ENCODE results near the gene KDM4D. TPM values are rescaled to one million over a fixed set of nuclear protein-coding genes. Genes with fewer than 3 reads are reported as not detected.
"Not testable (repeated sequence)": the region's sequence is repeated elsewhere in the genome, so short reads cannot be mapped to it uniquely, and the experiment has no call there.

Gene KDM4D
- total RNA-seq, result 1 to 10 TPM; 1.3 to 1.4 TPM

DNA sequence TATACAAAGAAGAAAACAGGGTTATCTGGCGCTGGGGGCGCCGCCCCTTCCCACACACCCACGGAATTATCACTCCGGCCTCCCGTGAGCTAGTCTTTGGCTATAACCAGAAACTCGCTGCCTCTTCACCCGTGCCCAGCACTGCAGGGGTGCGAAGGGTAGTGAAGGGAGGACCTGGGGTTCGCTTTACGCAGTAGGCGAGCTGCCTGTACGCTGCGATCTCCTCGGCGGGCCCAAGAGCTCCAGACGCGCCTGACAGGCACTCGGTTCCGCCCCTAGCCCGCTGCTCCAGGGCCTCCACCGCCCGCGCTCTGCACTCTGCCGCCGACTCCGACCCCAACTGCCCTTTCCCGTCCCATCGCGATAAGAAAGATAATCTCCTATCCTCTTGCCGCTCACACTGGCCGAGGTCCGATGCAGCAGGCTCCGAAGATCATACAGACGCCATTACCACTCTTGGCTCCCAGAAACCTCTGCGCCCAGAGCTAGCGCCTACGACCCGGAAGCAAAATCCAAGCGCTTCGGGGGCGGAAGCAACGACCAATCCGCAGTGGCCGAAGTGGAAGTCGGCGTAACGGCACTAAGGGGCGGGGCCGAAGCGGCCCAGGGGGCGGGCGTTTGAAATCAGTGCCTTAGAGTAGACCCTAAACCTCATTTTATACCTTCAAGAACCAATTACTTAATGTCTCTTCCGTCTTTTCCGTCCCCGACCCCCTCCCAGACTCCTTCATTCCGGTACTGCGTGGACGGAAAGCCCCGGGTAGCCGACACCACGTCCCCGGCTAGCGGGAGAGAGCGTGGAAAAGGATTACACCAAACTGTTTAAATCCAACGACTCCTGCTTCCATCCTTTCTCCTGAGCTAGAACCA, at the start of gene KDM4D, which contains the start of gene CWC15:
KDM4D (plus strand) TSS at position 611 of the 870 bp plus-strand sequence. CDS start 23,664 bp downstream, outside the sequence.
CWC15 (minus strand) TSS at position 458 of the 870 bp plus-strand sequence. CDS start 1,371 bp downstream, outside the sequence.
- Mint-ChIP-seq H3K27me3 (no peaks in the 10 kb centered on the region), H3K36me3 (peaks cover 41% of the 10 kb centered on the region), H3K9me3 (ENCODE audit: low read depth) (no peaks in the 10 kb centered on the region), H3K4me1 (peaks cover 49% of the 10 kb centered on the region), H3K4me3 (peak within 1 kb of the TSS; percentile 99), H3K27ac (peak within 1 kb of the TSS; percentile 99)
- CTCF ChIA-PET, result interaction anchor here (0.8 to 1.8 kb wide), 6 partner anchors 94 to 350 kb away, joined by 3 to 8 read pairs (median 4); no protein-coding TSS in a partner anchor
- peak; percentile 97 for DNase-seq
- ATAC-seq, result peak; percentile 100

DNA sequence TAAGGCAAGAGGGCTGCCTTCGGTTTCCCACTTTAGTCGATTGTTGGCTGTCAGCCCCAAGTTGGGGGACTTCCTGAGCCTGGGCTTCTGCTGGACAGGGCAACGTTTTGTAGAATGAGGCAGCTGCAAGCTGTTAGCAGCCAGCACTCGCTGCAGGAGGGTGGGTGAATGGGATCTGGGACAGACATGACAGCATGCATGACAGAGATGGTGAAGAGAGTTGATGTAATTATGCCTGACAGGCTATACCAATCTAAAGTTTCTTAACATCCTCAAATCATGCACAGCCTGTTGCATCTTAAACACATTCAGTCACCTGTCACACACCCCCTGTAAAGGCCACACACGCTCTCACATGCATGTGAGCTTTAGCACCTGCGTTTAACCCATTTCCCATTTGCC, 49.3 kb upstream of the KDM4D start:
- Mint-ChIP-seq H3K27ac (peak overlapping the region; percentile 88), H3K27me3 (no peaks in the 10 kb centered on the region), H3K36me3 (peaks cover 16% of the 10 kb centered on the region), H3K9me3 (ENCODE audit: low read depth) (peaks cover 11% of the 10 kb centered on the region), H3K4me3 (no peak overlapping the region), H3K4me1 (peaks cover 24% of the 10 kb centered on the region)
- CTCF ChIA-PET, result interaction anchor here (0.8 to 1.4 kb wide), 4 partner anchors 20 to 145 kb away, joined by 3 to 4 read pairs (median 3); no protein-coding TSS in a partner anchor
- ATAC-seq, result peak; percentile 35
- DNase-seq, result no peak

- Mint-ChIP-seq H3K36me3 (peaks cover 16% of the 10 kb centered on the region), H3K4me1 (peaks cover 24% of the 10 kb centered on the region), H3K9me3 (ENCODE audit: low read depth) (peaks cover 11% of the 10 kb centered on the region), H3K4me3 (no peak overlapping the region), H3K27ac (peak overlapping the region; percentile 88), H3K27me3 (no peaks in the 10 kb centered on the region)
- CTCF ChIA-PET, result interaction anchor here (0.8 to 1.2 kb wide), 3 partner anchors 20 to 62 kb away, joined by 3 to 4 read pairs (median 3); no protein-coding TSS in a partner anchor
- peak; percentile 75 for ATAC-seq
- peak; percentile 48 for DNase-seq
Observed at GRCh38 chr11:94924612-94925011, 48.9 kb upstream of the KDM4D start.

GRCh38 chr11:94925422-94926270, 47.9 kb upstream of the KDM4D start:
- no peak for DNase-seq
- no peaks in the 10 kb centered on the region for H3K27me3 Mint-ChIP-seq

DNA sequence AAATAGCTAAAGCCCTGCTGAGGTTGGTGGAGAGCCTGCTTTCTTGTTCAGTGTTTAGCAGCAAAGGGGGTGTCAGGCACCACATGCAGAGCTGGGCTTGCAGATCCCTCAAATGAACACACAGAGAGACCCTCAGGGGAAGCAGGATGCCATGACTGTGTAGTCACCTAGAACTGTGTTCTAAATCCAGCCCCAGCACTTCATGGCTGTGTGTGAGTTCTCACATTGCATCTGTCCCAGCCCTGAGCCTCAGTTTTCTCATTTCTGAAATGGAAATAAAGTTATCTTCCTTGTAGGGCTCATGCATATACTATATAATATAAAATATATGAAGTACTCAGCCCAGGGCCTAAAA, 47.3 kb upstream of the KDM4D start:
- H3K27ac Mint-ChIP-seq, result no peak overlapping the region
- peaks cover 16% of the 10 kb centered on the region for H3K36me3 Mint-ChIP-seq
- CTCF ChIA-PET, result no interaction called here
- peaks cover 24% of the 10 kb centered on the region for H3K4me1 Mint-ChIP-seq
- H3K27me3 Mint-ChIP-seq, result no peaks in the 10 kb centered on the region
- DNase-seq (no peak), ATAC-seq (no peak)
- H3K4me3 Mint-ChIP-seq, result no peak overlapping the region
- H3K9me3 Mint-ChIP-seq (ENCODE audit: low read depth), result peaks cover 11% of the 10 kb centered on the region

More at GRCh38 chr11:94925422-94926270, 47.9 kb upstream of the KDM4D start:
- Mint-ChIP-seq H3K4me3 (no peak overlapping the region), H3K27ac (peak overlapping the region; percentile 88), H3K36me3 (peaks cover 16% of the 10 kb centered on the region), H3K4me1 (peaks cover 24% of the 10 kb centered on the region), H3K9me3 (ENCODE audit: low read depth) (peaks cover 11% of the 10 kb centered on the region)
- CTCF ChIA-PET, result no interaction called here
- no peak for ATAC-seq

- DNase-seq (no peak), ATAC-seq (no peak)
- Mint-ChIP-seq H3K9me3 (ENCODE audit: low read depth) (peaks cover 11% of the 10 kb centered on the region), H3K27ac (no peak overlapping the region), H3K4me1 (peaks cover 24% of the 10 kb centered on the region), H3K27me3 (no peaks in the 10 kb centered on the region), H3K36me3 (peaks cover 16% of the 10 kb centered on the region), H3K4me3 (no peak overlapping the region)
- CTCF ChIA-PET, result no interaction called here
Observed at GRCh38 chr11:94926698-94927237, 46.7 kb upstream of the KDM4D start.

DNA sequence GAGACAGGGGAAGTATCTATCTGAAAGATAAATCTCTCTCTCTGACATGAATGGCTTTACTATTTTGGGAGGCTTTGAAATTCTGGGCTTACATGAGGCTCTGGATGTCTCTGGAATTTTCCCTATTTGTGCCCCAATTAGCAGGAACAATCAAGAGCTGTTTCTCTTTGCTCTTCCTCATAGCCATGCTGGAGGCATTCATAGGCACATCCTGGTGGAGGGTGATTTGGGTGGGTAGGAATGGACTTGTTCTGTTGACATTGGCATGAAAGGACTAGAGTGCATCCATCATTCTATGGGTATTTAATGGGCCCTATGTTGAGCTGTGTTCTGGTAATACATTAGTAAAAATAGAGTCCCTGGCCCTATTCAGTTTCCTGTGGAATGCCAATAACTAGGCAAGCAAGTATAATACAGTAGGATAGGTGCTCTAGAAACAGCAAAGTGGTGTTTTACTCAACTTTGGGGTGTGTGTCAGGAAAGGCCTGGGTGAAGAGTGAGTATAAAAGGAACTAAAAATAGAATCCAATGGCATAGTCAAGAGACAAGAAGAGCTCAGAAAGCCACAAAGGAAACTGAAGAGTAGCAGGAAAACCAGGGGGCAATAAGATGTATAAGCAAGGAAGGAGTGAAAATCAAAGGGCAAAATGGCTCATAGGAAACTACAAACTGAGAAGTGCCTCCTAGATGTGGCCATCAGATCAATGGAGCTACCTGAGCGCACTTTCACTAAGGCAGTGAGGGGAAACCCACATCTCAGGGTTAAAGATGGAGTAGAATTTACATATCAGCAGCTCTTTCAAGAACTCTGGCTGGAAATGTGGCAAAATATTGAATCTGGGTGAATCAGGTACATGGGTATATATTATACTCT, 45.2 kb upstream of the KDM4D start:
- Mint-ChIP-seq H3K9me3 (ENCODE audit: low read depth) (peaks cover 11% of the 10 kb centered on the region), H3K4me3 (no peak overlapping the region), H3K4me1 (peaks cover 24% of the 10 kb centered on the region), H3K27me3 (no peaks in the 10 kb centered on the region), H3K27ac (no peak overlapping the region), H3K36me3 (peaks cover 16% of the 10 kb centered on the region)
- CTCF ChIA-PET, result interaction anchor here (1.0 kb wide), 1 partner anchor 40 kb away, joined by 3 read pairs; no protein-coding TSS in a partner anchor
- ATAC-seq (no peak), DNase-seq (no peak)

GRCh38 chr11:94932072-94932471, 41.4 kb upstream of the KDM4D start:
- CTCF ChIA-PET; H3K4me3 Mint-ChIP-seq; H3K27me3 Mint-ChIP-seq; H3K9me3 Mint-ChIP-seq (ENCODE audit: low read depth); ATAC-seq; H3K27ac Mint-ChIP-seq; DNase-seq; H3K36me3 Mint-ChIP-seq: not testable (repeated sequence)
- H3K4me1 Mint-ChIP-seq, result peaks cover 11% of the 10 kb centered on the region

GRCh38 chr11:94932503-94932902, 41.0 kb upstream of the KDM4D start:
- ATAC-seq (no peak), DNase-seq (no peak)
- CTCF ChIA-PET, result no interaction called here
- H3K9me3 Mint-ChIP-seq (ENCODE audit: low read depth), result no peaks in the 10 kb centered on the region
- H3K36me3 Mint-ChIP-seq, result no peaks in the 10 kb centered on the region
- no peak overlapping the region for H3K4me3 Mint-ChIP-seq
- peaks cover 11% of the 10 kb centered on the region for H3K4me1 Mint-ChIP-seq
- H3K27me3 Mint-ChIP-seq, result no peaks in the 10 kb centered on the region
- no peak overlapping the region for H3K27ac Mint-ChIP-seq

DNA sequence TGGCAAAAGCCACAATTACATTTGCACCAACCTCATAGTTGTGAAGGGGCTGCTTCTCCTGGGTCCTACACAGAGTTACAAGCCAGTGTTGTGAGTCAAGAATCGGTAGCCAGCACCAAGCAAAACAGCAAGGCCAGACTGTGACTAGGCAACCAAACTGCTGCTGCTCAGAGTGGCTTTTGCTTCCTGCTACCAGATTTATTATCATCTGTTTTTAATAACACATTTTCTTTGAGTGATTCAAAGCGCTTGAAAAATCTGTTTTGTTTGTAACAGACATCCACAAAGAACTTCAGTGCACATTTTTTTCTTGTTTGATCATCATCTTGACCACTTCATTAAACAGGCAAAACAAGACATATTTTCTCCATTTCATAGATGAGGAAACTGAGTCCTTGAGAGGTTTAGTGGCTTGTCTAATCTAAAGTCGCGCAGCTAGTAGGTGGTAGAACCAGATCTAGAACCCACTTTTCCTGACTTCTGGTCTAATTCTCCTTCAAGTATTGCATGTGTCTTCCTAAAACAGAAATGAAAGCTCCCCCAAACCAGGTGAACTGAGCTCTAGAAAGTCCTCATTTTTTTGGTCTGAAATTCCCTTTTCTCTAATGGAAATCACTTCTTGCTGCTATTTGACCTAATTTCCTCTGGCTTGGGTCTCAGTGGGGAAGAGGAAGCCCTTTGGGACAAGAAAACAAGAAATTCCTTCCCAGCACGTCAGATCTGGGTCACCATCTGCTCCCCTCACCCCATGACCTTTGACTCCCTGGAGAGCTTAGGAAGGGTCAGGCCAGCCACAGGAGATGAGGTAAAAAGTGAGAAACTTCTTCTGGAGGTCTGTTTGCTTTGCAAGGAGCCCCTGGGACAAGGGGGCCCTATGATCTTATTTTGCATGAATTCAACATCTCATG, 40.0 kb upstream of the KDM4D start:
- no peak overlapping the region for H3K27ac Mint-ChIP-seq
- H3K27me3 Mint-ChIP-seq, result peaks cover 2% of the 10 kb centered on the region
- CTCF ChIA-PET, result no interaction called here
- no peak overlapping the region for H3K4me3 Mint-ChIP-seq
- H3K36me3 Mint-ChIP-seq, result no peaks in the 10 kb centered on the region
- H3K9me3 Mint-ChIP-seq (ENCODE audit: low read depth), result no peaks in the 10 kb centered on the region
- H3K4me1 Mint-ChIP-seq, result peaks cover 9% of the 10 kb centered on the region
- DNase-seq (no peak), ATAC-seq (no peak)

GRCh38 chr11:94934362-94934761, 39.1 kb upstream of the KDM4D start:
- H3K27me3 Mint-ChIP-seq, result peaks cover 2% of the 10 kb centered on the region
- CTCF ChIA-PET, result no interaction called here

DNA sequence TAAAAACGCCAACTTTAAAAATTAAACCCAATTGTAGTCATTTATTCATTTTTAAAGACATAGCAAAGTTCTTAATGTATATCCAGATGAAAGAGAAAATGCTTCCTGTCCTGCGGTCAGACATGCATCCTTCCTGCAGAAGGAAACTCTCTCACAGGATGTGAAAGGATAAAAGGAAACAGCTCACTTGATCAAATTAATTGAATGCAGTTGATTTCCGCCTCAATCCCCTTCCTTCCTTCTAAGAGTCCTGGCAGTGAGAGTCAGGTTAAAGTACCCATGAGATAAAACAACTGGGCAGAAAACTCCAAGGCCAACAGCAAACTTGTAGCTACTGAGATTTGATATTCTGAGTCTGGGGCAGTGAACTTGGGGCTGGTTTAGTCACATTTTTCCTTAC, 38.7 kb upstream of the KDM4D start:
- Mint-ChIP-seq H3K36me3 (no peaks in the 10 kb centered on the region), H3K27me3 (peaks cover 6% of the 10 kb centered on the region), H3K4me3 (no peak overlapping the region), H3K9me3 (ENCODE audit: low read depth) (no peaks in the 10 kb centered on the region), H3K27ac (no peak overlapping the region), H3K4me1 (peaks cover 7% of the 10 kb centered on the region)
- CTCF ChIA-PET, result no interaction called here
- ATAC-seq (no peak), DNase-seq (no peak)

More at GRCh38 chr11:94934362-94934761, 39.1 kb upstream of the KDM4D start:
- H3K4me3 Mint-ChIP-seq, result no peak overlapping the region
- no peak overlapping the region for H3K27ac Mint-ChIP-seq
- peaks cover 7% of the 10 kb centered on the region for H3K4me1 Mint-ChIP-seq
- ATAC-seq (no peak), DNase-seq (no peak)
- H3K9me3 Mint-ChIP-seq (ENCODE audit: low read depth), result no peaks in the 10 kb centered on the region
- H3K36me3 Mint-ChIP-seq, result no peaks in the 10 kb centered on the region
